ENCODE measurements around the gene RIMS4. TPM values are rescaled to one million over a fixed set of nuclear protein-coding genes. Genes with fewer than 3 reads are reported as not detected.

The RIMS4 gene
- total and polyA plus RNA-seq, 2 of the 8 experiments (the other 6 are each of a cell fraction or from before 2014, with no cell fraction given): 13.3 to 44.2 TPM

DNA sequence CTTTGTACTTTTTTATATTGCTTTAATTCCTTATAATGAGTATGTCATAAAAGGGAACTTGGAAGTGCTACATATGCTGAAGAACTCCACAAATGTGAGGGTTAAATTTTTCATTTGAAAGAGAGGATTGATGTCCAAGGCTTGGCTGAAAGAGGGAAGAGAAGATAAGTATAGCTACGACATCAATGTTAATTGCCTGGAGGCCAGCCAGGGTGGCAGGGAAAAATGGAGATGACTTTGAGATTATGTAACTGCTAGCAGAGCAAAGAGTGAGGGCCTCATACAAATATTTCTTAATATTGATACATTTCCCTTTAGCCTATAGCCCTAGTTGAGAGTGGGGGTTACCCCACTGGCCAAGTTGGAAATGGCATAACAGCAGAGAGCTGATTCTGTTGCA is 24.8 kb upstream of the RIMS4 start (continued):
- TF ChIP-seq, protein P1, sequence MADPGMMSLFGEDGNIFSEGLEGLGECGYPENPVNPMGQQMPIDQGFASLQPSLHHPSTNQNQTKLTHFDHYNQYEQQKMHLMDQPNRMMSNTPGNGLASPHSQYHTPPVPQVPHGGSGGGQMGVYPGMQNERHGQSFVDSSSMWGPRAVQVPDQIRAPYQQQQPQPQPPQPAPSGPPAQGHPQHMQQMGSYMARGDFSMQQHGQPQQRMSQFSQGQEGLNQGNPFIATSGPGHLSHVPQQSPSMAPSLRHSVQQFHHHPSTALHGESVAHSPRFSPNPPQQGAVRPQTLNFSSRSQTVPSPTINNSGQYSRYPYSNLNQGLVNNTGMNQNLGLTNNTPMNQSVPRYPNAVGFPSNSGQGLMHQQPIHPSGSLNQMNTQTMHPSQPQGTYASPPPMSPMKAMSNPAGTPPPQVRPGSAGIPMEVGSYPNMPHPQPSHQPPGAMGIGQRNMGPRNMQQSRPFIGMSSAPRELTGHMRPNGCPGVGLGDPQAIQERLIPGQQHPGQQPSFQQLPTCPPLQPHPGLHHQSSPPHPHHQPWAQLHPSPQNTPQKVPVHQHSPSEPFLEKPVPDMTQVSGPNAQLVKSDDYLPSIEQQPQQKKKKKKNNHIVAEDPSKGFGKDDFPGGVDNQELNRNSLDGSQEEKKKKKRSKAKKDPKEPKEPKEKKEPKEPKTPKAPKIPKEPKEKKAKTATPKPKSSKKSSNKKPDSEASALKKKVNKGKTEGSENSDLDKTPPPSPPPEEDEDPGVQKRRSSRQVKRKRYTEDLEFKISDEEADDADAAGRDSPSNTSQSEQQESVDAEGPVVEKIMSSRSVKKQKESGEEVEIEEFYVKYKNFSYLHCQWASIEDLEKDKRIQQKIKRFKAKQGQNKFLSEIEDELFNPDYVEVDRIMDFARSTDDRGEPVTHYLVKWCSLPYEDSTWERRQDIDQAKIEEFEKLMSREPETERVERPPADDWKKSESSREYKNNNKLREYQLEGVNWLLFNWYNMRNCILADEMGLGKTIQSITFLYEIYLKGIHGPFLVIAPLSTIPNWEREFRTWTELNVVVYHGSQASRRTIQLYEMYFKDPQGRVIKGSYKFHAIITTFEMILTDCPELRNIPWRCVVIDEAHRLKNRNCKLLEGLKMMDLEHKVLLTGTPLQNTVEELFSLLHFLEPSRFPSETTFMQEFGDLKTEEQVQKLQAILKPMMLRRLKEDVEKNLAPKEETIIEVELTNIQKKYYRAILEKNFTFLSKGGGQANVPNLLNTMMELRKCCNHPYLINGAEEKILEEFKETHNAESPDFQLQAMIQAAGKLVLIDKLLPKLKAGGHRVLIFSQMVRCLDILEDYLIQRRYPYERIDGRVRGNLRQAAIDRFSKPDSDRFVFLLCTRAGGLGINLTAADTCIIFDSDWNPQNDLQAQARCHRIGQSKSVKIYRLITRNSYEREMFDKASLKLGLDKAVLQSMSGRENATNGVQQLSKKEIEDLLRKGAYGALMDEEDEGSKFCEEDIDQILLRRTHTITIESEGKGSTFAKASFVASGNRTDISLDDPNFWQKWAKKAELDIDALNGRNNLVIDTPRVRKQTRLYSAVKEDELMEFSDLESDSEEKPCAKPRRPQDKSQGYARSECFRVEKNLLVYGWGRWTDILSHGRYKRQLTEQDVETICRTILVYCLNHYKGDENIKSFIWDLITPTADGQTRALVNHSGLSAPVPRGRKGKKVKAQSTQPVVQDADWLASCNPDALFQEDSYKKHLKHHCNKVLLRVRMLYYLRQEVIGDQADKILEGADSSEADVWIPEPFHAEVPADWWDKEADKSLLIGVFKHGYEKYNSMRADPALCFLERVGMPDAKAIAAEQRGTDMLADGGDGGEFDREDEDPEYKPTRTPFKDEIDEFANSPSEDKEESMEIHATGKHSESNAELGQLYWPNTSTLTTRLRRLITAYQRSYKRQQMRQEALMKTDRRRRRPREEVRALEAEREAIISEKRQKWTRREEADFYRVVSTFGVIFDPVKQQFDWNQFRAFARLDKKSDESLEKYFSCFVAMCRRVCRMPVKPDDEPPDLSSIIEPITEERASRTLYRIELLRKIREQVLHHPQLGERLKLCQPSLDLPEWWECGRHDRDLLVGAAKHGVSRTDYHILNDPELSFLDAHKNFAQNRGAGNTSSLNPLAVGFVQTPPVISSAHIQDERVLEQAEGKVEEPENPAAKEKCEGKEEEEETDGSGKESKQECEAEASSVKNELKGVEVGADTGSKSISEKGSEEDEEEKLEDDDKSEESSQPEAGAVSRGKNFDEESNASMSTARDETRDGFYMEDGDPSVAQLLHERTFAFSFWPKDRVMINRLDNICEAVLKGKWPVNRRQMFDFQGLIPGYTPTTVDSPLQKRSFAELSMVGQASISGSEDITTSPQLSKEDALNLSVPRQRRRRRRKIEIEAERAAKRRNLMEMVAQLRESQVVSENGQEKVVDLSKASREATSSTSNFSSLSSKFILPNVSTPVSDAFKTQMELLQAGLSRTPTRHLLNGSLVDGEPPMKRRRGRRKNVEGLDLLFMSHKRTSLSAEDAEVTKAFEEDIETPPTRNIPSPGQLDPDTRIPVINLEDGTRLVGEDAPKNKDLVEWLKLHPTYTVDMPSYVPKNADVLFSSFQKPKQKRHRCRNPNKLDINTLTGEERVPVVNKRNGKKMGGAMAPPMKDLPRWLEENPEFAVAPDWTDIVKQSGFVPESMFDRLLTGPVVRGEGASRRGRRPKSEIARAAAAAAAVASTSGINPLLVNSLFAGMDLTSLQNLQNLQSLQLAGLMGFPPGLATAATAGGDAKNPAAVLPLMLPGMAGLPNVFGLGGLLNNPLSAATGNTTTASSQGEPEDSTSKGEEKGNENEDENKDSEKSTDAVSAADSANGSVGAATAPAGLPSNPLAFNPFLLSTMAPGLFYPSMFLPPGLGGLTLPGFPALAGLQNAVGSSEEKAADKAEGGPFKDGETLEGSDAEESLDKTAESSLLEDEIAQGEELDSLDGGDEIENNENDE (IDR thresholded peaks at IDR 0.05; ENCODE audit: insufficient replicate concordance, low read length): no peak
- TF ChIP-seq RAD21 (IDR thresholded peaks at IDR 0.05 in 1 of 2, conservative IDR thresholded peaks at IDR 0.05 in 1 of 2; ENCODE audit: low read depth in 2 of 2, low read length in 2 of 2) (no peak), BRCA1 (IDR thresholded peaks at IDR 0.05; ENCODE audit: low read depth, low read length) (no peak), JUND (IDR thresholded peaks at IDR 0.05; ENCODE audit: low read length) (no peak), SP4 (IDR thresholded peaks at IDR 0.05; ENCODE audit: low read length) (no peak)

All from H1 (cell line).